Breast epithelium (tissue), 3 donors: ENCODE results near the gene FTMT.

Source experiments
- CTCF ChIP-seq, 3 donors: fragments of 450-650 bp; IDR thresholded peaks; one replicate each; pipeline ENCODE4 v1.5.1; 2016 to 2017; ENCODE audit warnings: antibody characterized with exemption in 3 of 3, mild to moderate bottlenecking in 3 of 3, moderate library complexity in 3 of 3
- POLR2A ChIP-seq: fragments of 450-650 bp; IDR thresholded peaks from one replicate; pipeline ENCODE4 v1.6.1; 2016; ENCODE audit warnings: antibody characterized with exemption, mild to moderate bottlenecking, moderate library complexity

- TF ChIP-seq POLR2A (no peak), CTCF (IDR thresholded peaks at IDR 0.05) (no peak)
These were observed 45.7 kb downstream of the FTMT start for GRCh38 chr5:121897341-121897740.
